GM19023 (cell line): ENCODE data around the gene SGMS1.
"Not testable (repeated sequence)": the region's sequence is repeated elsewhere in the genome, so short reads cannot be mapped to it uniquely, and the experiment has no call there.

Source experiments
- ATAC-seq: cut with Tn5 transposase; IDR thresholded peaks from one replicate; pipeline ENCODE4 v1.9.1; 2021; ENCODE audit warnings: mild to moderate bottlenecking, moderate library complexity; ENCODE audit not compliant: unreplicated experiment

The SGMS1 gene

GRCh38 chr10:50512743-50513416 lies 110.9 kb downstream of the SGMS1 start:
- peak; percentile 33 for ATAC-seq

- no peak for ATAC-seq
Observed at GRCh38 chr10:50512214-50512595, 111.6 kb downstream of the SGMS1 start.

- no peak for ATAC-seq
Observed at GRCh38 chr10:50511492-50512213, 112.1 kb downstream of the SGMS1 start.

GRCh38 chr10:50510517-50511473 lies 113.0 kb downstream of the SGMS1 start:
- ATAC-seq: no peak

GRCh38 chr10:50508315-50509051 lies 115.3 kb downstream of the SGMS1 start:
- peak; percentile 75 for ATAC-seq

- ATAC-seq: no peak
Observed at GRCh38 chr10:50506861-50507573, 116.7 kb downstream of the SGMS1 start.

GRCh38 chr10:50504389-50504788 lies 119.4 kb downstream of the SGMS1 start:
- no peak for ATAC-seq

- no peak for ATAC-seq
Observed at GRCh38 chr10:50503661-50504320, 120.0 kb downstream of the SGMS1 start.

GRCh38 chr10:50503156-50503555 lies 120.6 kb downstream of the SGMS1 start:
- not testable (repeated sequence) for ATAC-seq

GRCh38 chr10:50501924-50502452 lies 121.8 kb downstream of the SGMS1 start:
- ATAC-seq: no peak

- no peak for ATAC-seq
Observed at GRCh38 chr10:50501478-50501877, 122.3 kb downstream of the SGMS1 start.

- ATAC-seq: no peak
Observed at GRCh38 chr10:50498465-50498864, 125.3 kb downstream of the SGMS1 start.

- peak; percentile 92 for ATAC-seq
Observed at GRCh38 chr10:50497758-50498157, 126.0 kb downstream of the SGMS1 start.

- no peak for ATAC-seq
Observed at GRCh38 chr10:50496228-50496627, 127.5 kb downstream of the SGMS1 start.

- no peak for ATAC-seq
Observed at GRCh38 chr10:50490241-50490640, 133.5 kb downstream of the SGMS1 start.

GRCh38 chr10:50484550-50484949 lies 139.2 kb downstream of the SGMS1 start:
- not testable (repeated sequence) for ATAC-seq

GRCh38 chr10:50480054-50481007 lies 143.4 kb downstream of the SGMS1 start:
- no peak for ATAC-seq
